Esophagus muscularis mucosa (tissue), 4 donors: Measurements from ENCODE around the gene HSD11B2.

Source experiments
- EP300 ChIP-seq: sonication (generic); formaldehyde crosslinking; IDR thresholded peaks from one replicate; pipeline ENCODE4 v1.6.1; 2017; ENCODE audit warnings: antibody characterized with exemption
- POLR2A ChIP-seq: fragments of 450-650 bp; IDR thresholded peaks from one replicate; pipeline ENCODE4 v1.6.1; 2017; ENCODE audit warnings: antibody characterized with exemption, moderate library complexity, mild to moderate bottlenecking, low read depth
- POLR2AphosphoS5 ChIP-seq, 2 donors: sonication (generic); formaldehyde crosslinking; IDR thresholded peaks; one replicate each; pipeline ENCODE4 v1.6.1; 2017; ENCODE audit warnings: antibody characterized with exemption in 2 of 2
- TF ChIP-seq, protein P1 (sequence below), 3 experiments: fragments of 200-600 bp in 2 of 3; fragments of 450-650 bp in 1 of 3; sonication (generic) in 2 of 3; IDR thresholded peaks; one replicate each; pipeline ENCODE4 v1.5.1; 2017 to 2019; ENCODE audit warnings: antibody characterized with exemption in 3 of 3, mild to moderate bottlenecking in 2 of 3, moderate library complexity in 1 of 3

DNA sequence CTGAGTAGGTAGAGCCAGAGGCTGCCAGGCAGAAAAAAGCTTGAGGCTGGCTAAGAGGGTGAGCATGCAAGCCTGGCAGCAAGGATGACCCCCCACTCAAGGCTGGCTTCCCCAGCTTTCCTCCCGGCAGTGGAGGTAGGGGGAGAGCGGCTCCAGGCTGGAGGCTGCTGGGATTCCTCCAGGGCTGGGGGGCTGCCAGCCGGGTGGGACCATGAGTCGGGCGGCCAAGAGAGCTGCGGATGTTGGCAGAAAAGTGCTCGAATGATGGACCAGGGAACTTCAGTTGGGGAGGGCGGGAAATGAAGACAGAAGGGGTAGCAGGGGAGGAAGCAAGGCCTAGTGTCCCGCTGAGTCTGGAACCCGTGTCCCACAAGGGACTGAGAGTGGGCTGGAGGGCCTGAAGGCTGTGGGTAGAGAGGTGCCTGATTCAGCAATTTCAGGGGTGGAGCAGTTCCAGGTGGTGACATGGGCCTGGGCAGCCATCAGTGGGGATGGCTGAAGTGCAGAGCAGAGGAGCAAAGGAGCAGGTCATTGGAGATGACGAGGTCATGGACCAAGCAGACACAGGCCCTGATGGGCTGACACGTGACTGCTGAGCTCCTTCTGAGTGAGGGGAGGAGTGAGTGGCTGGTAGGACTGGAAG lies 20.3 kb downstream of the HSD11B2 start:
- TF ChIP-seq POLR2A, result no peak
- TF ChIP-seq, protein P1, sequence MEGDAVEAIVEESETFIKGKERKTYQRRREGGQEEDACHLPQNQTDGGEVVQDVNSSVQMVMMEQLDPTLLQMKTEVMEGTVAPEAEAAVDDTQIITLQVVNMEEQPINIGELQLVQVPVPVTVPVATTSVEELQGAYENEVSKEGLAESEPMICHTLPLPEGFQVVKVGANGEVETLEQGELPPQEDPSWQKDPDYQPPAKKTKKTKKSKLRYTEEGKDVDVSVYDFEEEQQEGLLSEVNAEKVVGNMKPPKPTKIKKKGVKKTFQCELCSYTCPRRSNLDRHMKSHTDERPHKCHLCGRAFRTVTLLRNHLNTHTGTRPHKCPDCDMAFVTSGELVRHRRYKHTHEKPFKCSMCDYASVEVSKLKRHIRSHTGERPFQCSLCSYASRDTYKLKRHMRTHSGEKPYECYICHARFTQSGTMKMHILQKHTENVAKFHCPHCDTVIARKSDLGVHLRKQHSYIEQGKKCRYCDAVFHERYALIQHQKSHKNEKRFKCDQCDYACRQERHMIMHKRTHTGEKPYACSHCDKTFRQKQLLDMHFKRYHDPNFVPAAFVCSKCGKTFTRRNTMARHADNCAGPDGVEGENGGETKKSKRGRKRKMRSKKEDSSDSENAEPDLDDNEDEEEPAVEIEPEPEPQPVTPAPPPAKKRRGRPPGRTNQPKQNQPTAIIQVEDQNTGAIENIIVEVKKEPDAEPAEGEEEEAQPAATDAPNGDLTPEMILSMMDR (IDR thresholded peaks at IDR 0.05), result no peak
- TF ChIP-seq EP300, result no peak
- no peak for TF ChIP-seq POLR2AphosphoS5 (IDR thresholded peaks at IDR 0.05)
